ENCODE measurements around the gene SP2. TPM values are rescaled to one million over a fixed set of nuclear protein-coding genes. Genes with fewer than 3 reads are reported as not detected.

Gene SP2
- total RNA-seq, 1 experiment from 2014 or later = 25.6 TPM

GRCh38 chr17:47856830-47857229 is 39.2 kb upstream of the SP2 start:
- no peaks in the 10 kb centered on the region for H3K4me1 ChIP-seq (ENCODE audit: control insufficient read depth, insufficient read depth, low read length)
- no peak for DNase-seq (ENCODE audit: low read depth, low spot score)
- no TSS peak for BruUV-seq (replicated peaks)
- no peak overlapping the region for H3K4me3 ChIP-seq (ENCODE audit: low read depth in 2 of 2, low read length in 2 of 2)
- no peaks in the 10 kb centered on the region for H3K9me3 ChIP-seq (ENCODE audit: control insufficient read depth, insufficient read depth, low read depth, low read length)
- ATAC-seq = no peak
- no peak overlapping the region for H3K27ac ChIP-seq (ENCODE audit: low read length)
- CTCF ChIA-PET = no interaction called here
- in situ Hi-C loops (cut with HindIII; ENCODE audit: low pct_unique_long_range_greater_than_20kb, low sequenced_read_pairs) (no loop called here), intact Hi-C loops (cut with micrococcal nuclease; ENCODE audit: unreplicated experiment) (no loop called here)
- H3K36me3 ChIP-seq (ENCODE audit: control insufficient read depth, insufficient read depth, low read length) = no peaks in the 10 kb centered on the region
- peaks cover 22% of the 10 kb centered on the region for H3K27me3 ChIP-seq (ENCODE audit: control insufficient read depth, insufficient read depth, low read length)
- POLR2A ChIA-PET = no interaction called here
- TF ChIP-seq, protein P1, sequence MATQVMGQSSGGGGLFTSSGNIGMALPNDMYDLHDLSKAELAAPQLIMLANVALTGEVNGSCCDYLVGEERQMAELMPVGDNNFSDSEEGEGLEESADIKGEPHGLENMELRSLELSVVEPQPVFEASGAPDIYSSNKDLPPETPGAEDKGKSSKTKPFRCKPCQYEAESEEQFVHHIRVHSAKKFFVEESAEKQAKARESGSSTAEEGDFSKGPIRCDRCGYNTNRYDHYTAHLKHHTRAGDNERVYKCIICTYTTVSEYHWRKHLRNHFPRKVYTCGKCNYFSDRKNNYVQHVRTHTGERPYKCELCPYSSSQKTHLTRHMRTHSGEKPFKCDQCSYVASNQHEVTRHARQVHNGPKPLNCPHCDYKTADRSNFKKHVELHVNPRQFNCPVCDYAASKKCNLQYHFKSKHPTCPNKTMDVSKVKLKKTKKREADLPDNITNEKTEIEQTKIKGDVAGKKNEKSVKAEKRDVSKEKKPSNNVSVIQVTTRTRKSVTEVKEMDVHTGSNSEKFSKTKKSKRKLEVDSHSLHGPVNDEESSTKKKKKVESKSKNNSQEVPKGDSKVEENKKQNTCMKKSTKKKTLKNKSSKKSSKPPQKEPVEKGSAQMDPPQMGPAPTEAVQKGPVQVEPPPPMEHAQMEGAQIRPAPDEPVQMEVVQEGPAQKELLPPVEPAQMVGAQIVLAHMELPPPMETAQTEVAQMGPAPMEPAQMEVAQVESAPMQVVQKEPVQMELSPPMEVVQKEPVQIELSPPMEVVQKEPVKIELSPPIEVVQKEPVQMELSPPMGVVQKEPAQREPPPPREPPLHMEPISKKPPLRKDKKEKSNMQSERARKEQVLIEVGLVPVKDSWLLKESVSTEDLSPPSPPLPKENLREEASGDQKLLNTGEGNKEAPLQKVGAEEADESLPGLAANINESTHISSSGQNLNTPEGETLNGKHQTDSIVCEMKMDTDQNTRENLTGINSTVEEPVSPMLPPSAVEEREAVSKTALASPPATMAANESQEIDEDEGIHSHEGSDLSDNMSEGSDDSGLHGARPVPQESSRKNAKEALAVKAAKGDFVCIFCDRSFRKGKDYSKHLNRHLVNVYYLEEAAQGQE (IDR thresholded peaks at IDR 0.05; ENCODE audit: insufficient read depth in 1 of 2, low read depth in 2 of 2, low read length in 1 of 2) = no peak
- TF ChIP-seq TCF7L2 (IDR thresholded peaks at IDR 0.05; ENCODE audit: low read depth, low read length) (no peak), SIN3A (IDR thresholded peaks at IDR 0.05; ENCODE audit: borderline replicate concordance, insufficient read depth, low read depth, low read length) (no peak), POLR2AphosphoS5 (IDR thresholded peaks at IDR 0.05; ENCODE audit: low read depth, low read length) (no peak)
- TF ChIP-seq, protein P2, sequence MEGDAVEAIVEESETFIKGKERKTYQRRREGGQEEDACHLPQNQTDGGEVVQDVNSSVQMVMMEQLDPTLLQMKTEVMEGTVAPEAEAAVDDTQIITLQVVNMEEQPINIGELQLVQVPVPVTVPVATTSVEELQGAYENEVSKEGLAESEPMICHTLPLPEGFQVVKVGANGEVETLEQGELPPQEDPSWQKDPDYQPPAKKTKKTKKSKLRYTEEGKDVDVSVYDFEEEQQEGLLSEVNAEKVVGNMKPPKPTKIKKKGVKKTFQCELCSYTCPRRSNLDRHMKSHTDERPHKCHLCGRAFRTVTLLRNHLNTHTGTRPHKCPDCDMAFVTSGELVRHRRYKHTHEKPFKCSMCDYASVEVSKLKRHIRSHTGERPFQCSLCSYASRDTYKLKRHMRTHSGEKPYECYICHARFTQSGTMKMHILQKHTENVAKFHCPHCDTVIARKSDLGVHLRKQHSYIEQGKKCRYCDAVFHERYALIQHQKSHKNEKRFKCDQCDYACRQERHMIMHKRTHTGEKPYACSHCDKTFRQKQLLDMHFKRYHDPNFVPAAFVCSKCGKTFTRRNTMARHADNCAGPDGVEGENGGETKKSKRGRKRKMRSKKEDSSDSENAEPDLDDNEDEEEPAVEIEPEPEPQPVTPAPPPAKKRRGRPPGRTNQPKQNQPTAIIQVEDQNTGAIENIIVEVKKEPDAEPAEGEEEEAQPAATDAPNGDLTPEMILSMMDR (IDR thresholded peaks at IDR 0.05) = no peak

- Histone ChIP-seq H3K27ac (ENCODE audit: low read length) (no peak overlapping the region), H3K4me1 (ENCODE audit: control insufficient read depth, insufficient read depth, low read length) (peaks cover 4% of the 10 kb centered on the region), H3K9me3 (ENCODE audit: control insufficient read depth, insufficient read depth, low read depth, low read length) (no peaks in the 10 kb centered on the region), H3K36me3 (ENCODE audit: control insufficient read depth, insufficient read depth, low read length) (no peaks in the 10 kb centered on the region), H3K27me3 (ENCODE audit: control insufficient read depth, insufficient read depth, low read length) (peaks cover 18% of the 10 kb centered on the region), H3K4me3 (ENCODE audit: low read depth in 2 of 2, low read length in 2 of 2) (no peak overlapping the region)
- no peak for DNase-seq (ENCODE audit: low read depth, low spot score)
- intact Hi-C loops (cut with micrococcal nuclease; ENCODE audit: unreplicated experiment) = no loop called here
- in situ Hi-C loops (cut with HindIII; ENCODE audit: low pct_unique_long_range_greater_than_20kb, low sequenced_read_pairs) = no loop called here
- TF ChIP-seq TCF7L2 (IDR thresholded peaks at IDR 0.05; ENCODE audit: low read depth, low read length) (no peak), POLR2AphosphoS5 (IDR thresholded peaks at IDR 0.05; ENCODE audit: low read depth, low read length) (no peak), SIN3A (IDR thresholded peaks at IDR 0.05; ENCODE audit: borderline replicate concordance, insufficient read depth, low read depth, low read length) (no peak)
- TF ChIP-seq, protein P1 (IDR thresholded peaks at IDR 0.05; ENCODE audit: insufficient read depth in 1 of 2, low read depth in 2 of 2, low read length in 1 of 2) = no peak
- TF ChIP-seq, protein P2 (IDR thresholded peaks at IDR 0.05) = no peak
- POLR2A ChIA-PET = no interaction called here
- BruUV-seq (replicated peaks) = no TSS peak
- no peak for ATAC-seq
- CTCF ChIA-PET = interaction anchor here (0.6 kb wide), 1 partner anchor 161 kb away, joined by 5 read pairs; no protein-coding TSS in a partner anchor
Measured at GRCh38 chr17:47857551-47858455, 38.2 kb upstream of the SP2 start.
